T-helper 2 cell treated with Interferon-gamma antibody and Interleukin-4, amounts not matched to agents 100 ng/mL and 5 ng/mL, for 36 hours (primary cell): ENCODE results near the gene RPTOR. TPM values are rescaled to one million over a fixed set of nuclear protein-coding genes. Genes with fewer than 3 reads are reported as not detected.
"Not testable (repeated sequence)": the region's sequence is repeated elsewhere in the genome, so short reads cannot be mapped to it uniquely, and the experiment has no call there.

Experiments used
- intact Hi-C: fragments of 100-400 bp; cut with micrococcal nuclease; formaldehyde crosslinking; loops from one replicate; pipeline ENCODE4 v1.15.1; 2023
- total RNA-seq: library from RNA; stranded (reverse); gene quantifications from 2 replicates; pipeline ENCODE4 v1.2.3, GENCODE V29; 2022

RPTOR gene
- total RNA-seq, 1 donor from 2014 or later: 78.5 TPM

GRCh38 chr17:80693511-80693910 is 148.9 kb downstream of the RPTOR start:
- intact Hi-C loops: no loop called here

DNA sequence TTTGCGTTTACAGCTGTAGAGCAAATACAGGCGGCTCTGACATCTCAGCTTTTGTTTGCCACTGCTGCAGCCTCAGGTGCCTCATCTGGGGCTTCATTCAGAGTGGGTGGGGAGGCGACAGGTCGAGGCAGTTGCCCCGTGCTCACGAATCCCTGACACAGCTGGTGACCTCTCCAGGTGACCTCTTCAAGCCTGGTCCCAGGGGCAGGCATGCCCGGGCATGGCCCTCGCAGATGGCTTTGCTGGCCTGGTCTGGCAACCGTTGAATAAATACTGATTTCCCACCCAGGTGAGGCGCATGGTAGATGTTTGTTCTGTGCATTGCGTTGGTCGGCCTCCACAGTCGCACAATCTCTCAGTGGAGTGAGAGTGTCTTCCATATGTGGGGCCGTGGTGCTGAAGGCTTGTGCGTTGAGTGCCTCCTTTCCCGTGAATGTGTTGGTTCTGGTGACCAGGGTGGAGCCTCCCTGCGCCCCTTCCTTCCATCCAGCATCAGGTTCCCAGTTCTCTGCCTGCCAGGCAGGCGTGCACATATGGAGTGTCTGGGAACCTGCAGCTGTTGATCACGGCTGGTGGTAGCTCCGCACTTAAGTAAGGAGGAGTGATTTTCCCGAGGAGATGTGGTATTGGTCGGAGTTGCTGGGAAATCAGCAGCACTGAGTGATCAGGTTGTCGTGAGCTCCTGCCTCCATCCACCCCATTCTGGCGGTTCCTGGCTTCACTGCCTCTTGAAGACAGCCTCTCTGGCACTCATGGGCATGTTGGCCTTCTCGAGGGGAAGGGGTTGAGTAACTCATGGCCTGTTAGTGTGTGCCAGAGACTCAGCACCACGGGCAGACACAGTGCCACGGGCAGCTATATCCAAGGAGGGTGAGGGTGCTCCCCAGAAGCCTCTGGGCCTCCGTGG is 149.7 kb downstream of the RPTOR start:
- intact Hi-C loops: no loop called here

DNA sequence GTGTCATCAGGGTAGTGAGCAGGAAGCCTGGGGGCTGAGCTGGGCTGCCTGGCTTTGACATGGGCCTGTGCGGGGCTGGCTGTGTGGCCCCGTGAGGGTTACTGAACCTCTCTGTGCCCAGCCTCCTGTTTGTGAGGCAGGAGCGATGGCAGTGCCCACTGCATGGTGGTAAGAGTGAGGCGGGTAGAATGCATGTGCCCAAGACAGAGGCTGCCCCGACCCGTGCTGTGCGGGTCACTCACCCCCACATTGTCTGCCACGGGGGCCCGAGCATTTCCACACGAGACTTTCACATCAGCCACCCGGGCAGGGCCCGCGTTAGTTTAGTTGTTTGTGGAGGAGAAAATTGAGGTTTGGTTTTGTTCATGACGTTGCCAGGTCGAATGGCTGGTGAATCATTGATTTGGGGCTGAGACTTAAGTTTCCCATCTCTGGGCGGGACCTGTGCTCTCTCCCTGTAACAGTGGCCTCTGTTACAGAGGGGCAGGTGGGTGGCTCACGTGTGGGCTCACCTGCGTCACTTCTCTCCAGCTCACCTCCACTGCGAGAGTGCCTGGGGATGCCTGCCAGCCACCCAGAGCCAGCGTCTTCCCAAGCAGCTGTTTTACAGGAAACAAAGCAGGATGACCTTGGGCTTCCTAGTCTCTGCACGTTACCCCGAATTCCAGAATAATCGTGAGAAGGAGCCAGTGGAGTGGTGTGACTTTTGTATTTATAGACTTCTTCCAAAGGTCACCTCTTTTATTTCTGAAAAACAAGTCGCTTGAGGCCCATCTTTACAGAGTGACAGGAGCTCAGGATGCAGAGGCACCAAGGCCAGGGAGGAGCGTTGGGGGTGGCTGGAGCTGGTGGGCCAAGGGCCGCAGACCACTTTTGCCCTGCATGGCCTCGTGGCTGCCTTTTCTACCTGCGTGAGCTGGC is 150.6 kb downstream of the RPTOR start:
- intact Hi-C loops: no loop called here

- intact Hi-C loops: no loop called here
Observed at GRCh38 chr17:80695979-80696378, 151.3 kb downstream of the RPTOR start.

GRCh38 chr17:80696456-80696855 is 151.8 kb downstream of the RPTOR start:
- intact Hi-C loops: no loop called here

DNA sequence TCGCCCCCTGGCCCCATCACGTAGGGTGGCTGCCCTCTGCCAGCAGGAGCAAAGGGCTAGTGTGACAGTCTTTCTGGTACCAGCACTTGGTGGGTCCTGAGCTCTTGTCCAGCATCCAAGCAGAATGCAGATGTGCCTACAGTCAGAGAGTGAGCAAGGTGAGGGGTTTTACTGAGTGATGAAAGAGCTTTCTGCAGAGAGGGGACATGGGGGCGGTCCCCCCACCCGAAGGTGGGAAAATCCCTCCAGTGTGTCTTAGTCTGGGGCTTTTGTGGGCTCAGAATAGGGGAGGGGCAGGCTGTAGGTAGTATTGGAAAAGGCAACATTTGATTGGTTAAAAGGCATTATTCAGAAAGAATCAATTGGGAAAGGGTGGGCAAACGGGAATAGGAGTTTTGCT is 152.3 kb downstream of the RPTOR start:
- intact Hi-C loops: no loop called here

GRCh38 chr17:80698297-80698696 is 153.7 kb downstream of the RPTOR start:
- intact Hi-C loops: no loop called here

DNA sequence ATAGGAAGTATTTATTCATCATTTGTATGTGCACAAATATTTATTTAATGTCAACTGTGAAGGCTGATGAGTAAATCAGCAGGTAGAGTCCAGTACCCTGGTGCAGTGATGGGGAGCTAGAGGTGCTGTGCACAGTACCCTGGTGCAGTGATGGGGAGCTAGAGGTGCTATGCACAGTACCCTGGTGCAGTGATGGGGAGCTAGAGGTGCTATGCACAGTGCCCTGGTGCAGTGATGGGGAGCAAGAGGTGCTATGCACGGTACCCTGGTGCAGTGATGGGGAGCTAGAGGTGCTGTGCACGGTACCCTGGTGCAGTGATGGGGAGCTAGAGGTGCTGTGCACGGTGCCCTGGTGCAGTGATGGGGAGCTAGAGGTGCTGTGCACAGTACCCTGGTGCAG is 154.6 kb downstream of the RPTOR start:
- intact Hi-C loops: not testable (repeated sequence)

DNA sequence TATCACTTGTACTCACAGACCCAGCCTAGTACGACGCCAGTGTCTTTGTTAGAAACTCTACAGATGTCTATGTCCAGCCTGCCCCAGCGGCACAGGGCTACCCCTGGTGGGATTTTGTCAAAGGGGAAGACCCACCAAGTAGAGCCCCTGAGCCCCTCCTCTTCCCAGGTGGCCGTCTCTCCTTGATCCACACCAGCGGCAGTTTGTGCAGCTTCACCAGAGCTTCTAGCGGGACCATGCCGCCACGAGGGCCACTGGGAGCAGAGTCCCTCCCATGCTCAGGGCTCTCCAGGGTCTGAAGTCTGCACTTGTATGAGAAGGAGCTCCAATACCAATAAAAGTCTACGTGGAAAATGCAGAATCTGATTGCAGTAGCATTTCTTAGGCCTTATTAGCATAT is 157.1 kb downstream of the RPTOR start:
- intact Hi-C loops: no loop called here

GRCh38 chr17:80702315-80703141 is 157.9 kb downstream of the RPTOR start:
- intact Hi-C loops: no loop called here

DNA sequence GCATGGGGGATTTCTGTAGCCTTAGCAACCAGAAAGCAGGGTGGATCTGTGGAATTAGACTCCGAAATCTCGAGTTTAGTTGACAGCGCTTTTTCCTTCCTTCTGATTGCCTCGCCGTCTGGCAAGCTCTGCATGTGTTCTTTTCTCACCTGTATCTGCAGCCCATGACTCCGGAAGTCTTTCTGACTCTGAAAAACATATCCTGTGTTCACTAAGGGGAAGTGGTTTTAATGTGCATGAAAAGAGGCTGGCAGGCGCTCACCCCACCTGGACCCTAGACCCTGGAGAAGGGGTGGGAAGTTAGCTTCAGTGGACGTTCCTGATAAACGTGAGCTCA is 158.5 kb downstream of the RPTOR start:
- intact Hi-C loops: no loop called here

- intact Hi-C loops: no loop called here
Observed at GRCh38 chr17:80704381-80704819, 159.8 kb downstream of the RPTOR start.

DNA sequence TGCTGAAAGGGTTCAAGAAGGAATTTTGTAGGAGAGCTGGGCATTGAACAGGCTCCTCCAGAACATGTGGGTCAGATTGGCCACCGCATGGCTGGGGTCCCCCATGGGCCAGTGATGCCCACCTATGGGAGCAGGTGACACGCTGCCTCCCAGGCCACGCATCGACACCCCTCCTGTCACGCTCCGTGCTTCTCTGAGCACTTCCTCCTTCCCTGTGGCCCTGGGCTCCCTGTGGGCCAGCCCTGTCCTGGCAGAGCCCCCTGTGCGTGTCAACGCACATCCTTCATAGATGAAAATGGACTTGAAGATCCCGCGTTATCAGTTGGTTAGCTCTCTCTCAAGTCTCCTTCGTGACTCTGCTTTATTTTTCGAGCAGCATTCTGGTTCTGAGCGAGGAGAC is 160.3 kb downstream of the RPTOR start:
- intact Hi-C loops: no loop called here

DNA sequence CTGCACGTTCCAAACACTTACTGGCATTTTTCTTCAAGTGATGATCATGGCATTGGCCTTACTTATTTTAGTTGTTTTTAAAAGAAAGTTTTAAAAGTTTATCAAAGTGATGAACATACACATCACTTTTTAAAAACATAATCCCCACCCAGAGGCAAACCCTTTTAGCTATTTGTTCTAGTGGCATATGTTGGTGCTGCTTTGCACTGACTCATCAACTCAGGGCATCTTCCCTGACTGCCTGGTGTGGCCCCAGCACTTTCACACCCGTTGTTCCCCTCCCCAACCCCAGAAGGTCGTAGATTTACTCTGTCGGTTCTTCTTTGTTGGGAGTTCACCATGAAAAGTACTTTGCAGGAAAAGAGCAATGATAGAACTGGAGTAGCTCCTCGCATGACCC is 161.3 kb downstream of the RPTOR start:
- intact Hi-C loops: no loop called here

DNA sequence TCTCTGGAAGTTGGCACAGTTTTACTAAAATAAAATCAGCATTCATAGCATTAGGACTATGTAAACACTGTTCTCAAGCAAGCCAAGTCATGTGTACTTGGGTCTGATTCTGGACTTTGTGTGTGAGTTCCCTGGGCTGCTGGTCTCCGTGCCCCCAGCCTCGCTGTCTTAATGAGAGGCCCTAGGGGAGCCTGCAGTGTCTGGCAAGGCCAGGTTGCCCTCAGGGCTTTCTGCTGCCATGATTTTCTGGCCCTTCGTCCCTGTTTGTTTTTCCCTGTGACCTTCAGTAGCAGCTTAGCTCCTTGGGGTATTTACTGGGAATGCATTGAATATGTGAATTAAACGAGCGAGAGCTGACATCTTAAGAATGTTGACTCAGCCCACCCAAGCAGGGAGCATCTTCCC is 161.8 kb downstream of the RPTOR start:
- intact Hi-C loops: no loop called here

DNA sequence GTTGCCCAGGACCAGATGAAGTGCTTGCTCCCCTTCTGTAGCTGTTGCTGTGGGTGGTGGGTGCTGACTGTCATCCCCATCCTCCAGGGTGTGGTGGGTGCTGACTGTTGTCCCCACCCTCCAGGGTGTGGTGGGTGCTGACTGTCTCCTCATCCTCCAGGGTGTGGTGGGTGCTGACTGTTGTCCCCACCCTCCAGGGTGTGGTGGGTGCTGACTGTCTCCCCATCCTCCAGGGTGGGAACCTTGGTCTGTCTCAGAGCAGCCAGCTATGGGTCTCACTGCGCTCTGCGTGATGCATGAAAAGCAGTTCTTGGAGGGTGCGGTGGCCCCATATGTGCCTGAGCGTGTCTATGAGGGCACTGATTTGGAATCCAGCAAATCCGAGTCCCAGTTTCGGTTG is 163.8 kb downstream of the RPTOR start:
- intact Hi-C loops: no loop called here

GRCh38 chr17:80709090-80709695 is 164.6 kb downstream of the RPTOR start:
- intact Hi-C loops: no loop called here

DNA sequence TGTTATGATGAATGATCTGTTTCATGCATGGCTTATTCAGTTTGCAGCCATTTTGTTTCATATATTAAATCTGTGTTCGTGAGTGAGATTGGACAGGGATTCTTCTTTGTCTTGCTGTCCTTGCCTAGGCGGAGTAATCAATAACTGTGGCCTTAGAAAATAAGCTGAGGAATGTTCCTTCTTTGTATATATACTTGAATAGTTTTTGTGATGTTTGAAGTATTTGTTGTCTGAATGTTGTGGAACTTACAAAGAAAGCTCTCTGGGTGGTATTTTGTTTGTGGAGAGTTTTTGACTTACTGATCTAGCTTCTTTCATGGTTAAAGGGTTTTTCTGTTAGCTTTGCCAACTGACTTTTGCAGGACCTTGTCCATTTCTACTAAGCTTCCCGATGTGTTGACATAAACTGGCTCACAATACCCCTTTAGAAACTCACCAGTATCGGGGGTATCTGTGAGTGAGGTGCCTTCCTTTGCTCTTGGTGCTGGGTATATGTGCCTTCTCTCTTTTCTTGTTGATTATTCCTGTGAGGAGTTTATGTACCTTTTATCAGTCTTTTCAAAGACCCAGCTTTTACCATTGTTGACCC is 166.2 kb downstream of the RPTOR start:
- intact Hi-C loops: no loop called here

DNA sequence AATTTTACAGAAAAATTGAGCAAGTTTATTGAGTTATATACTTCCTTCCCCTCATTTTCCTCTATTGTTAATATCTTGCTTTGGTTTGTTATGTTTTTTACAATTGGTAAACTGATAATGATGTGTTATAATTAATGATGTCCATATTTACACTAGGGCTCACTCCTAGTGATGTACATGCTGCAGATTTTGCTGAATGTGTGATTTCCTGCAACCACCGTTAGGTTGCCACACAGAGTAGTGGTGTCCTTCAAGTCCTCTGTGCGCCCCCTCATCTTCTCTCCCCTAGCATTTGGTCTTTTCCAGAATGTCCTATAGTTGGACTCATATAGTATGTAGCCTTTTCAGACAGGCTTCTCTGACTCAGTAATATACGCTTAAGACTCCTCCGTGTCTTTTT is 167.5 kb downstream of the RPTOR start:
- intact Hi-C loops: no loop called here

- intact Hi-C loops: no loop called here
Observed at GRCh38 chr17:80712606-80713005, 168.0 kb downstream of the RPTOR start.
